Stimulated activated CD8-positive, alpha-beta memory T cell treated with anti-CD3 and anti-CD28 coated beads, Interleukin-7, amount 100 ng/mL, for 48 hours (primary cell): ENCODE data around the gene ANTXR1.
"Not testable (repeated sequence)": the region's sequence is repeated elsewhere in the genome, so short reads cannot be mapped to it uniquely, and the experiment has no call there.

Experiments used
- DNase-seq, 2 donors: peaks; one replicate each; pipeline ENCODE4 v3.0.0-alpha.2; 2020; ENCODE audit warnings: low read depth in 1 of 2; ENCODE audit errors: extremely low read depth in 1 of 2

The ANTXR1 gene

GRCh38 chr2:69253611-69254301 lies 240.8 kb downstream of the ANTXR1 start:
- no peak for DNase-seq

GRCh38 chr2:69255760-69256159 lies 242.8 kb downstream of the ANTXR1 start:
- no peak for DNase-seq

GRCh38 chr2:69259994-69260591 lies 247.1 kb downstream of the ANTXR1 start:
- DNase-seq = not testable (repeated sequence)

GRCh38 chr2:69260666-69261065 lies 247.7 kb downstream of the ANTXR1 start:
- DNase-seq = no peak

GRCh38 chr2:69269330-69269729 lies 256.4 kb downstream of the ANTXR1 start:
- no peak for DNase-seq

GRCh38 chr2:69271831-69272257 lies 258.9 kb downstream of the ANTXR1 start:
- no peak for DNase-seq

- no peak for DNase-seq
Observed at GRCh38 chr2:69272803-69273471, 260.0 kb downstream of the ANTXR1 start.

GRCh38 chr2:69275490-69275889 lies 262.5 kb downstream of the ANTXR1 start:
- no peak for DNase-seq

GRCh38 chr2:69278366-69278765 lies 265.4 kb downstream of the ANTXR1 start:
- DNase-seq = no peak

- DNase-seq = no peak
Observed at GRCh38 chr2:69279211-69279610, 266.2 kb downstream of the ANTXR1 start.

- DNase-seq = no peak
Observed at GRCh38 chr2:69279931-69280681, 267.1 kb downstream of the ANTXR1 start.

- no peak for DNase-seq
Observed at GRCh38 chr2:69280796-69281412, 267.9 kb downstream of the ANTXR1 start.

GRCh38 chr2:69285379-69285894 lies 272.5 kb downstream of the ANTXR1 start:
- DNase-seq = no peak

- no peak for DNase-seq
Observed at GRCh38 chr2:69287544-69287943, 274.6 kb downstream of the ANTXR1 start.

- DNase-seq = no peak
Observed at GRCh38 chr2:69288429-69288828, 275.4 kb downstream of the ANTXR1 start.

- DNase-seq = no peak
Observed at GRCh38 chr2:69291004-69291650, 278.1 kb downstream of the ANTXR1 start.

- no peak for DNase-seq
Observed at GRCh38 chr2:69291721-69292120, 278.7 kb downstream of the ANTXR1 start.

GRCh38 chr2:69292256-69292655 lies 279.3 kb downstream of the ANTXR1 start:
- no peak for DNase-seq

GRCh38 chr2:69296421-69296820 lies 283.4 kb downstream of the ANTXR1 start:
- no peak for DNase-seq

- no peak for DNase-seq
Observed at GRCh38 chr2:69297216-69297615, 284.2 kb downstream of the ANTXR1 start.
